Stimulated activated CD8-positive, alpha-beta memory T cell treated with anti-CD3 and anti-CD28 coated beads, Interleukin-7, amount 100 ng/mL, for 1 hour (primary cell): Measurements from ENCODE around the gene SLC12A8.

Experiments used
- DNase-seq, 2 donors: peaks; one replicate each; pipeline ENCODE4 v3.0.0-alpha.2; 2020; ENCODE audit warnings: low read depth in 2 of 2

SLC12A8 gene

GRCh38 chr3:125213946-125214542 lies 1.5 kb upstream of the SLC12A8 start:
- no peak for DNase-seq

GRCh38 chr3:125213364-125213755 lies 812 bp upstream of the SLC12A8 start:
- DNase-seq, result no peak

DNA sequence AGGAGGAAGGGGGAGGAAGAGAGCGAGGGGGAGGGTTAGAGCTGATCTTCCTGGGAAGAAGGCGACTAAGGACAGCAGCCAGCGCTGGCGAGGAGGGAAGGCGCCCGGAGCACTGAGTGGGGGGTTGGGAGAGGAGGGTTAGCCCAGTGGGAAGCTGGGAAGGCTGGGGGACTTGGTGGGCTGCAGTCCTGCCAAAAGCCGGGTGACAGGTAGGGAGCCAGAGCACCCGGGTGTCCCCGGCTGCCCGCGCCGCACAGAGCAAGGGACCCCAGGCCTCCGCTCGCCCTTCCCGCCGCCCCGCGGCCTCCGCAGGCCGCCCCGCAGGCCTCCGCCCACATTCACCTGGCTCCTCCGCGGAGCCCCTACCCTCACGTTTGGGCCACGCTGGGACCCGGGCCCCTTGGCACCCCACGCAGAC lies 448 bp downstream of the SLC12A8 start:
- DNase-seq, result no peak

GRCh38 chr3:125211523-125212090 lies 941 bp downstream of the SLC12A8 start:
- DNase-seq, result no peak

DNA sequence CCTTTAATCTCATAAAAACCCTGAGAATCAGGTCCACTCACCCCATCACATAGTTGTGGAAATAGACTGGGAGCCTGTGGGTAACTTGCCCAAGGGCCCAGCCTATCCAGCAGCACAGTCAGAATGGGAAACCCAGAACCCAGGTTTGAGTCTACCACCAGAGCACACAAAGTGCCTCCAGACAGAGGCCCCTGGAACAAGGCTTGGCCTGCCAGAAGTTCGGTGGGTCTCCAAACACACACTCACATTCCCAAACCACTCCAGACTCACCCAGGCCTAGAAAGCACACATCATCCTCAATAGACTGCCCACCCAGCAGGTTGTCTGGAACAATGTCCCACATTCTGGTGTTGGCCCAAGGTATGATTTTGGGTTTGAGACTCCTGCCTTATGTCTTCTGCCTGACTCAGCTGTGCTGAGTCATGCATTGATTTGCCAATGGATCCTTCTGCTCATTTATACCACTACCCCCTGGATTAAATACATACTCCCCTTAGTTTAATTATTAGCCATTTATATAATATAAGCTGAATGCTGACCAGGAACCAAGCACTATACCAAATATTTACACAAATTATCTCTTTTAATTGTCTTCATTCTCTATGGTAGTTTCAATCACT lies 4.5 kb downstream of the SLC12A8 start:
- DNase-seq, result no peak

GRCh38 chr3:125207507-125207906 lies 5.0 kb downstream of the SLC12A8 start:
- DNase-seq, result no peak

DNA sequence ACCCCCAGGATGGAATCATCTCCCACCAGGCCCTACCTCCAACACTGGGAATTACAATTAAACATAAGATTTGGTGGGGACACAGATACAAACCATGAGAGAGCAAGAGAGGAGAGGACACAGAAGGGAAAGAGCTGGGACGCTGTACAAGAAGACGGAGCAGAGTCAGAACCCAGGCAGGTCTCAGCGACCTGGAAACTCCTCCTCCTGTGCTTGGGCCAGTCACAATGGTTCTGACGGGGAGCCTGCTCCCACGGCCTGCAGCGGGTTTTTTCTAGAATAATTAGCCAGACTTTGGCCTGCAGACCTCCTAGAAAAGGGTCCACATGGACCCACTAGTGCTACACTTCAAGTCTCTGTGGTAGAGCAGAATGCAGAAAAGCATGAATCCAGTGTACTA lies 5.6 kb downstream of the SLC12A8 start:
- no peak for DNase-seq

DNA sequence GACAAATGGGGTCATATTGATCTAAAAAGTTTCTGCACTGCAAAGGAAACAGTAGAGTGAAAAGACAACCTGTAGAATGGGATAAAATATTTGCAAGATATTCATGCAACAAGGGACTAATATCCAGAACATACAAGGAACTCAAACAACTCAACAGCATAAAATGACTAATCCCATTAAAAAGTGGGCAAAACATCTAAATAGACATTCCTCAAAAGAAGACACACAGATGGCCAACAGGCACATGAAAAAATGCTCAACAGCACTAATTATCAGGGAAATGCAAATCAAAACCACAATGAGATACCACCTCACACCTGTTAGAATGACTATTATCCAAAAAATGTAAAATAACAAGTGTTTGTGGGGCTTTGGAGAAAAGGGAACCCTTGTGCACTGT lies 8.8 kb downstream of the SLC12A8 start:
- no peak for DNase-seq

- no peak for DNase-seq
Measured at GRCh38 chr3:125202197-125202596, 10.4 kb downstream of the SLC12A8 start.

- DNase-seq, result no peak
Measured at GRCh38 chr3:125200731-125201139, 11.8 kb downstream of the SLC12A8 start.

- DNase-seq, result no peak
Measured at GRCh38 chr3:125194849-125195601, 17.5 kb downstream of the SLC12A8 start.

GRCh38 chr3:125194061-125194848 lies 18.3 kb downstream of the SLC12A8 start:
- no peak for DNase-seq

DNA sequence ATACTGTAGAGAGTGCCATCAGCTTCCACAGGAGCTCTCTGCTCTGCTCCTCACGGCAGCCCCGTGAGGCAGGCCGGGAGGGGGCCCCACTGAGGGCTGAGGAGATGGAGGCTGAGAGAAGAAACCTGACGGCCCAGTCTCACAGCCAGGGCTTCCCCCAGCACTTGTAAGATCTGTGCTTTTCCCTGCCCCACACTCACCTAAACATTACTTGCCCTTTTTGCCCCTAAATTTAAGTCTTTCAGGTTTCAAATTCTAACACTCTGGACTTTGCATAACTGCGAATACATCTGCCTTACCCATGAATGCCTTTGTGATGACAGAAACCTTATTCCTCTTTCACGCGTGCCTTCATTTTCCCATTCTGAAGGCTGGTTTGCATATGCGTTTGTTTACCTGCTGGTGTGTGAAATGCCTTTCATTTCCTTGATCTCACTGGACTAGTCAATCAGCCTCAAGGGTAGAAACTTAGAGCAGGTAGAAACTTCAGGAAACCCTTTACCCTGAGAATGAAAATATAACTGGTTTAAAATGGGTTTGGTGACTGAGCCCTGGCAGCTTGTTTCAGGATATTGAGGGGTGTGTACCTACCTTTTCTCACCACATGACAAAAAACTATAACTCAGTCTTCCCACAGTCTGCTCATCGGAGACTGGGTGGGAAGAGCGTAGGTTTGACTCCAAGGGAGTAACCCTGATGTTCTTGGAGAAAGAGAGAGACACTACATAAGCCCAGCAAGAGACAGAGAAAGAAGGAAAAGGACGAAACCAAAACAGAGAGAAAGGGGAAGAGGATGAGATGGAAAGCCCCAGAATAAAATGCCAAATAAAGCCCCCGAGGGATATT lies 20.1 kb downstream of the SLC12A8 start:
- DNase-seq, result no peak

DNA sequence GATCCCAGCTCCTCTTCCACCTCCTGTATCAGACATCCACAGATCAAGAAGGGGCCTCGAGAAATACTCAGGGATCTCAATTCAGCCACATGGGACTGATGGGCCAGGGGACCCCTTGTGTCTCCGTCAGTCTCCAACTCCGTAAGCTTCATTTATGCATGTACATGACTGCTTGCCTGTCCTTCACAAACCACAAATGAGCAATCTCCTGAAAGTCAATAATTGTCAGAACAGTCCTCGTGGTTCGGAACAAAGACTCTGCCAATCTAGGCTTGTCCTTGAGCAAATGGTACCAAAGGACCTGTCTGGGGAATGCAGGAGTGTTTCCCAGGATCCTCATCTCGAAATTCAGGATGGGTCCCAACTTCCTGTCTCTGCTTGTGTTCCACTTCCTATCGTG lies 20.8 kb downstream of the SLC12A8 start:
- no peak for DNase-seq

- DNase-seq, result no peak
Measured at GRCh38 chr3:125191256-125191655, 21.3 kb downstream of the SLC12A8 start.

DNA sequence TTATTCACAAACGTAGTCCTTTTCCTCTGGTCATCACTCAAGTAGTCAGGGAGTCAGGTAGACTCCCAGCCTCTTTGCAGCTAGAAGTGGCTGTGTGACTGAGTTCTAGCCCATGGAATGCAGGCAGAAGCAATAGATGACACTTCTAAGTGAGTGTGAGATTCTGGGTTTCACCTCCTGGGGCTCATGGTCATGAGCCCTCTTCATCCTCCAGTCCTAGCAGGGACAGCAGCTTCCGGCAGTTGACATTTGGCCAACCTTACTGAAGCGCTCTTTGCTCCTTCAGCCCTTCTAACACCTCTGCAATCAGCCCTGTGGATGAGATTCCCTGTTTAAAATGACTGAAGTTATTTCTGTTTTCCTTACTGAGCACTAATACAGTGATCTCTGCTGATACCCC lies 21.8 kb downstream of the SLC12A8 start:
- DNase-seq, result no peak

DNA sequence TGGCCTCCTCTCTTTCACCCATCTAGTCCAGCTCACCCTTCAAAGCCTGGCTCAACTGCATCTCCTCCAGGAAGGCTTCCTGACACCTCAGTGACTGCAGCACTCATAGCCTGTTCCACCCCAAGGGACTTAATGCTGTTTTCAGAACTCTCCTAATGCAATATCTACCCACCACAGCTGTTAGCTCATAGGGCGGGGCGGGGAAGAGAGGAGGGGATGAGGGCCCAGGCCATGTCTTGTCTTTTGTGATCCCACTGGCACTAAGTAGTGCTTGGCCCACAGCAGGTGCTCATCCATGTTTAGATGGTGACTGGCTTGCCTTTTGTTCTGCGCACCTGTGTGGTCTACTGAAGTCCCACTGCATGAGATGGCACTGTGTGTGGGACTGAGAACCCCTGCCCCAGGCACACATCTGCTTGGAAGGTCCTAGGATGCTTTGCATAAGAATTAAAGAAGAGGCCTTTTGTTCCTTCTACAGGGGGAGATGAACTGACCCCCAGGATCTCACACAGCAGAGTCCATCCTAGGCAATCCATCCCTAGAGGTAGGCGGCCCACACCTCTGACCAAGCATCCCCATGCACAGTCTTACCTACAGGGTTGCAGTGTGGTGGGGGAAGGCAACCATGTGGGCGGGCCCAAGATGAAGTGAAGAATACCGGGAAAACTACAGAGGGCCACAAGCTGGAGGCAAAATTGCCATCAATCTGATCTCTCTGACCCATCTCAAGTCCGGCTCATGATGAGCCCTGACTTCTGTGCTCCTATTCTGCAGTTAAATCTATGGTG lies 23.0 kb downstream of the SLC12A8 start:
- DNase-seq, result no peak

DNA sequence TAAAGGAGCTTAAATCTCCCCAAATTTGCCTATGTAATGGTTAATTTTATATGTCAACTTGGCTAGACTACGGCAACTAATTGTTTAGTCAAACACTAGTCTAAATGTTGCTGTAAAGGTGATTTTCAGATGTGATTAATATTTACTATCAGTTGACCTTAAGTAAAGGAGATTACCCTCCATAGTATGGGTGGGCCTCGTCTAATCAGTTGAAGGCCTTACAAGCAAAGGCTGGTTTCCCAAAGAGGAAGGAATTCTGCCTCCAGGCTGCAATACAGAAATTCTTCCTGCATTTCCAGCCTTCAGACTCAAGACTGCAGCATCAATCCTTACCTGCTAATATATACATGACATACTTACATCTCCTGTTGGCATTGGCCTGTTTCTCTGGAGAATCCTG lies 23.6 kb downstream of the SLC12A8 start:
- DNase-seq, result no peak

DNA sequence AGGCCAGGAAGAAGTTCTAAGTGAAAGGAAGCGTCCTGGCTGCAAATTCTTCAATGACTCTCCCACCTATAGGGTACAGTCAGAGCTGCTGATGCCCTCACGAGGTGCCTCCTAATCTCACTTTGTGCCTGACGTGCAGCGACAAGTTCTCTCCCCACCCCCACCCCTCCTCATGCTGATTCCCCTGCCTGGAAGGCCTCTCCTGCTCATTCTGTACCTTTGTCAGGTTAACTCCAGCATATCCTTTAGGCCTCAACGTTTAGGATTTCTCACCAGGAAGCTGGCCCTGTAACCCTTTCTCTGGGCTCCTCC lies 25.0 kb downstream of the SLC12A8 start:
- no peak for DNase-seq

GRCh38 chr3:125186800-125187598 lies 25.5 kb downstream of the SLC12A8 start:
- no peak for DNase-seq
